Fibroblast of skin of scalp (primary cell): Measurements from ENCODE around the gene MRPL9. TPM values are rescaled to one million over a fixed set of nuclear protein-coding genes. Genes with fewer than 3 reads are reported as not detected.
A peak's percentile ranks its signal among the peaks of the same experiment; 100 is the strongest.

Experiments used
- DNase-seq: peaks from one replicate; pipeline ENCODE4 v3.0.0-alpha.2; 2013
- polyA plus RNA-seq, 2 experiments: library from polyadenylated mRNA; unstranded; fragments of 120-200 nt; gene quantifications; one replicate each; pipeline ENCODE4 v1.2.1, GENCODE V29; 2013; ENCODE audit not compliant: insufficient read length in 2 of 2

MRPL9 gene
- polyA plus RNA-seq (2013, experiment 1 of 2; ENCODE audit: insufficient read length) = 86.9 TPM
- 83.0 TPM for polyA plus RNA-seq (2013, experiment 2 of 2; ENCODE audit: insufficient read length)

DNA sequence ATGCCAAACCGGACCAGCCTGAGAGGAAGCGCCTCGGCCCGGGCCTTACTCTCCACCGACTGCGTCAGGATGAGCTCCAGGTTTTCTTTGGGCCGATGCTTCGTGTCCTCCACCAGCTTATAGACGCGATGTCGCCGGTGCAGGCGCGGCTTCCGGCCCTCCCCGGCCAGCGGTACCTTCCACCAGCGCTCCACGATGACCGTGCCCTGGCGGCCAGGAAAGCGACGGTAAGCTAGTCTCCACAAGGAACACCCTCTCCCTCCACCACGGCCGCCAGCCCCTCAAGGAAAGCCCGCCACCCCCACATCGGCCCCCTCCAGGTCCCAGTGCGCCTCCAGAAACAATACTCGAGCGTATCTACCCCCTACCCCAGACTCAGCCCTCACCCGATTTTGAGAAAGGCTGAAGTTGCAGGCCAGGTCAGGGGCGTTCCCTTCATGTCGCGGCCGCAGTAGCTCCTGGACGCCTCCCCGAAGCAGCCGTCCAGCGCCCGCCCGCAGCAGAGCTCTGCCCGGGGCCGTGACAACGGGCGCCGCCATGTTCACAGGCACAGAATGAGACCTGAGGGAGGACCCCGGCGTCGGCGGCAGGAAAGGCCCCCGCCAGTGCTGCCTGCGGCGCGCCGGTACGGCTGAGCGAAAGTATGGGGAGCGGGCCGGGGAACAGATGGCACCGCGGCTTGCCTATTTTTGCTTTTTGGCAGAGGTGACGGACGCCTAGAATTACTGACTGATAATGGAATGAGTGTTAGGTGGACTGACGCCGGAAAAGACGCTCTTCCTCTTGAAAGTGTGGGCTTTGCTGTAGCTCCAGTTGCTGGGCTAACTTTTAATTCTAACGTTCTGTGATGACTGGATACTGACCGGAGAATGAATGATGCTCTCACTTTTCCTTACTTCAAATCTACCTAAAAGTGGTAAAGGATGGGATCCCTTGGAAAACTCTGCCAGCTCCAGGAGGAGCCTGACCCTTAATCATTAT, at the start of gene MRPL9:
TSS of gene MRPL9 (minus strand) at position 556 of the 981 bp plus-strand sequence. CDS start at position 539, 17 bp downstream.
- DNase-seq = peak; percentile 81

- peak; percentile 7 for DNase-seq
These were observed 47.9 kb upstream of the MRPL9 start for GRCh38 chr1:151811181-151811580.

DNA sequence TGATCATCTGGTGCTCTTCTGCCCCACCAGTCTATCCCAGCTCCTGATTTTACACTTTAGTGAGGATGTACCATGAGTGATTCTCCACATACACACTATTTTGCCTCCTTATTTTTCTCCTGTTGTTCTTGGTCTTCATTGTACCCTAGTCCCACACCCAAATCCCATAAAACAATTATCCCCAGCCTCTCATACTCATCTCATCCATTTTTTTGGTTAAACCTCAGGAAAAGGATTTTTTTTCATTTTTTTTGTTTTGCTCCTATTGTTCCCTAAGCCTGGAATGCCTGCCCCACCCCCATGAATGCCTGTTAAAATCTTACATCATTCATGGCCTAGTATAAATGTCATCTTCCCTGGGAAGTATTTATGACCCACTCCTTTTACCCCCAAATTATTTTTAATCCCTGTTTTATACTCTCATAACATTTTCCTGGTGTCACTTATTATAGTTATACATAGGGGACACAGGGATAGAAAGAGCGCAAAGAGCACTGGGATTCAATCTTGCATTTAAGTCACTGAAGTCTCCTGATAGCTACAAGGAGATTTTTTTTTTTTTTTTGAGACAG, 46.8 kb upstream of the MRPL9 start:
- DNase-seq = peak; percentile 19

DNA sequence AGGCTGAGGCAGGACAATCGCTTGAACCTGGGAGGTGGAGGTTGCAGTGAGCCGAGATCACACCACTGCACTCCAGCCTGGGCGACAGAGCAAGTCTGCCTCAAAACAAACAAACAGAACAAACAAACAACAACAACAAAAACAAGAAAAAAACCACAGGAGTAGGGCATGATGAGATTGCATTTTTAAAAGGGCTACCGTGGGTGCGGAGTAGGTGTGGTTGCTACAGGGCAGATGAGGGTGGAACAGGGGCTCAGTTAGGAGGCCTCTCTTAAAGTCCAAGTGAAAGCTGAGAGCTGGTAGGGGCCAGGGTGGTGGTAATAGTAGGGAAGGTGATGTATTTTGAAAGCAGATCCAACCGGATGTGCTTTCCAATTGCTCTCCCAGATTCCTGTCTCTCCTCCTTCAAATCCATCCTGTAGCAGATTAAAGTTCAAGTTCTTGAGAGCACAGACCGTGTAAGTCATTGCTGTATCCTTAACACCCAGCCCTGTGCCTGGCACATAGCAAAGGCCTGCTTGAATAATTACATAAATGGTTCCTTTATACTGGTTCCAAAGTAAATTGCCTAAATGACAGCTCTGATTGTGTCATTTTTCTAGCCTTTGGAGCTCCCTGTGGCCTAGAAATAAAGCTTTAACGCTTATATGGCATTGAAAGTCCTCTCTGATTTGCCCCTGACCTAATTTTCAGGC, 46.1 kb upstream of the MRPL9 start:
- no peak for DNase-seq

DNA sequence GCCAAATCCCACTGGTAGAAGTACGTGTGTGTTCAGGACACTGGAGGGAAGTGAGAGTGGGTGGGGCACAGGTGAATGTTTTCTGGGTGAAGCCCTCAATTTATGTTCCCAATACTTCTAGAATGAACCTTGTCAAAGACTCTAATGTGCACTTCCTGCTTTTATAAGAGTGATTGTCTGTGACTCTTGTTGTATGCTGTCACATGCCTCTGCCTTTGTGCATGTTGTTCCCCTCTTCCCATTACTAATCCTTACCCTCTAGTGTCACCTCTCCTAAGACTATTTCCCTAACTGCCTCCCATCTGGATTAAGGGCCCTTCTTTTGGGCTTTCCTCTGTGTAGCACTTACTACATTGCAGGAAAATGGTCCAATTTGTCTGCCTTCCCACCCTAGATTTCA, 44.5 kb upstream of the MRPL9 start:
- no peak for DNase-seq

GRCh38 chr1:151807131-151807530, 43.8 kb upstream of the MRPL9 start:
- no peak for DNase-seq

GRCh38 chr1:151806170-151806569, 42.9 kb upstream of the MRPL9 start:
- no peak for DNase-seq

GRCh38 chr1:151805066-151805820, 41.9 kb upstream of the MRPL9 start, which contains the start of gene LINGO4:
LINGO4 (minus strand) TSS chr1:151805419; CDS start chr1:151802704, 2,715 bp downstream.
- no peak for DNase-seq

DNA sequence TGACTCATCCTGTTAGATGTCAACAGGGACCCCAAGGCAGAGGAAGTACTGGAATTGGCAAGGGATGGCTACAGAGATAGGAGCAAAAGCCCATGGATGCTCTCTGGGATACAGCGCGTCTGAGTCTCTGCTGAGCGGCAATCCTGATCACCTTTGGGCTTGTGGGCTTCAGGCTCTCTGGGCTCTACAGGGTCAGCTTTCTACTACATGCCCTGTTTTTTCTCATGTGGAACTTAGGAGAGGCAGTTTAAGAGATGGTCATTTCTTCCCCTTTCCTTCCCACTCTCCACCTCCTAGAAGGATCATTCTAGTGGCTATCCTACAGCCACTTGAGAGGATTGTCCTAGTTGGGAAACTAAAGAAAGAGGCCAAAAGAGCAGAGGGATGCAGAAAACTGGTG, 40.6 kb upstream of the MRPL9 start:
- no peak for DNase-seq

DNA sequence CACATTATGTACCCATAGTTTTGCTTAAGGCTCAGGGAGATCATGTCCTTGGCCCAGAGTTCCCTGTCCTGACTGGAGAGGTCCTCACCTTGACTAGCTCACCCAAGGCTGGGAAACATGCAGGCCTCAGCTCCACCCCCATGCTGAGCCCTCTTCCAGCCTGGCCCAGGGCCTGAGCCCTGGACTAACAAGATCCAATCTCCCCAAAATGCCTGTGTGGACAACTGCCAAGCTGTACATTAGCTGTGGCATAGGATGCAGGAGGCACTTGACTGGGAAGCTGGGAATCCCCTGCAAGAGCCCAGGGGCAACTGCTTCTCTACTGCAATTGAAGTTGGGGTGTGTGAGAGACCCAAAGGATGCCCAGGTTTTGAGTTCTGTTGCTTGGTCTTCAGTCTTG, 39.9 kb upstream of the MRPL9 start:
- DNase-seq = no peak

GRCh38 chr1:151802372-151802771, 39.1 kb upstream of the MRPL9 start:
- no peak for DNase-seq

DNA sequence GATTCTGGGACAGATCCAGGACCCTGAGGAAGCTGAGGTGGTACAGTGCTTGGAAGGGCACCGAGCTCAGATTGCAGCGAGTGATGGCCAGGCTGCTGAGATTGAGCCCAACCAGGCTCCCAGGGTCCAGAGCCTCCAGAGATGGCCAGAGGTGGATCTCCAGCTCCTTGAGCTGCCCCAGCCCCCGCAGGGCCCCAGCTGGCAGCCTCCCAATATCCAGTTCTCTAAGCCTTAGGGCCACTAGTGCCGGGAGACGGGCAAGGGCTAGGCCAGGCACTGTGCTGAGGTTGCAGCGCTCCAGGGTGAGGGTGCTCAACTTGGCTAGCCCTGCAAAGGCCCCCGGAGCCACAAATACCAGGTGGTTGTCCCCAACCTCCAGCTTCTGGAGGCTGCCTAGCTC, 38.5 kb upstream of the MRPL9 start:
- DNase-seq = no peak

DNA sequence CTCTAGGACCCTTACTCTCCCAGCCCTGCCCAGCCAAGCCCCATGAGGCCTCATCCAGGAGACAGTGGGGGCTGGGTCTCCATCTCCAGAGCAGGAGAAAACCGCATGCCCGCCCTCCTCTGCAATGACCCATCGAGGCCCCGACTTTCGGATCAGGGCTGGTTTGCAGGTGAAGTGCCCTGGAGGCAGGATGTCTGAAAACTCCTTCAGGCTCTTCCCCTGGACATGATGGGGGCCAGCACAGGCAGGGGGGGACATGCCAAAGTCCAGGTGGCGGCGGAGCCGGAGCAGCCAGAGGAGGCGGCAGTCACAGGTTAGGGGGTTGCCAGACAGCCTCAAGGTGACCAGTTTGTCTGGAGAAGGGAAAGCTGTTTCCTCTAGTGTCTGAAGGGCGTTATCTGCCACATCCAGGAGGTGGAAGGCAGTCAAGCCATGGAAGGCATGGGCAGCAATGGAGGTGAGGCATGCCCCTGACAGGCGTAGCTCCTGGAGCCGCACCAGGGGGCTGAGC, 38.1 kb upstream of the MRPL9 start:
- no peak for DNase-seq

DNA sequence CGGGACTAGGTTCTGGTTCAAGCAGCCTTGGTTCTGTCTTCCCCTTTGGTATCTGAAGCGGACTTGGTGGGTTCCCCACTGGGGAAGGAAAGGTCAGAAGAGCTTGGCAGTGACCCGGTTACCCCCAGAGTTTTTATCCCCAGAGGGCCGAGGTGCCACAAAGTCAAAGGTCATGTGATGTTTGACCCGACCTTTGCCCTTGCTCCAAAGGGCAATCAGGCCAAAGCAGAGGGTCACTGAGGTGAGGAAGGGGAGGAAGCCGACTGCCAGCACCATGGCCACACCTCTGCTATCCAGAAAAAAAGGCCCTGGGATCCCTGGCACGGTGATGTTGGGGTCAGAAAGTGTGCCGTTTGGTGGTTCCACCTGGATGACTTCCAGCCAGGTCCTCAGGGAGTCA, 37.5 kb upstream of the MRPL9 start:
- DNase-seq = no peak

GRCh38 chr1:151799179-151800022, 36.1 kb upstream of the MRPL9 start:
- peak; percentile 21 for DNase-seq

- no peak for DNase-seq
These were observed 35.3 kb upstream of the MRPL9 start for GRCh38 chr1:151798571-151798970.

DNA sequence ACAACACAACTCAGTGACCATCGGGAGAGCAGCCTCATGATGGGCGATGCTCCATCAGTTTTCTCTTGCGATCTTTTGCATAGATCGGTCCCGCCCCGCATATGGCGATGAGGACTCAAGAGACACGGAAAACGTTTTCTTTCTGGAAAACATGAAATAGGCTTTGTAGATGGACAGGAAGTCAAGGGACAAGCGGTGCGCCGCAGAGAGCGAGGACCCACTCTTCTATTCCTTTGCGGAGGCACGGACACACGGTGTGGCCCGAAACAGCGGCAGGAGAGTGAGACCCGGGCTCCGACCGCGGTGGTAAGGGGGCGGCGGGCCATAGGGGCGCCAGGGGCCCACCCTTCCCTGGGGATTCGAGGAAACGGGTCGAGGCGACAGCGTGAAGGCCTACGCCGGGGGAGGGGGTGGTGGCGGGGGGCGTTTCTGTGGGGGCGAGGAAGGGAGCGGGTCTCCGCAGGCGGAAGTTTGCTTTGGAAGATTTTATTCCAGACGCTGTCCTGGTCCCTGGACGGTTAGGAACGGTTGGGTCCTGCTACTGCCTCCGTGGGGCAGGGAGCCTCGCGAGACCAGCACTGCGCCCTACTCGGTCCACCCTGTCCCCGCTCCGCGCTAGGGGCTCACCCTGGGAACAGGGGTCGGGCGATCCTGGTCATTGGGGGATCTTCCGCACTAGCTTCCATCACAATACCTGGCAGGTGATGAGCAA, 27.8 kb upstream of the MRPL9 start:
- no peak for DNase-seq

DNA sequence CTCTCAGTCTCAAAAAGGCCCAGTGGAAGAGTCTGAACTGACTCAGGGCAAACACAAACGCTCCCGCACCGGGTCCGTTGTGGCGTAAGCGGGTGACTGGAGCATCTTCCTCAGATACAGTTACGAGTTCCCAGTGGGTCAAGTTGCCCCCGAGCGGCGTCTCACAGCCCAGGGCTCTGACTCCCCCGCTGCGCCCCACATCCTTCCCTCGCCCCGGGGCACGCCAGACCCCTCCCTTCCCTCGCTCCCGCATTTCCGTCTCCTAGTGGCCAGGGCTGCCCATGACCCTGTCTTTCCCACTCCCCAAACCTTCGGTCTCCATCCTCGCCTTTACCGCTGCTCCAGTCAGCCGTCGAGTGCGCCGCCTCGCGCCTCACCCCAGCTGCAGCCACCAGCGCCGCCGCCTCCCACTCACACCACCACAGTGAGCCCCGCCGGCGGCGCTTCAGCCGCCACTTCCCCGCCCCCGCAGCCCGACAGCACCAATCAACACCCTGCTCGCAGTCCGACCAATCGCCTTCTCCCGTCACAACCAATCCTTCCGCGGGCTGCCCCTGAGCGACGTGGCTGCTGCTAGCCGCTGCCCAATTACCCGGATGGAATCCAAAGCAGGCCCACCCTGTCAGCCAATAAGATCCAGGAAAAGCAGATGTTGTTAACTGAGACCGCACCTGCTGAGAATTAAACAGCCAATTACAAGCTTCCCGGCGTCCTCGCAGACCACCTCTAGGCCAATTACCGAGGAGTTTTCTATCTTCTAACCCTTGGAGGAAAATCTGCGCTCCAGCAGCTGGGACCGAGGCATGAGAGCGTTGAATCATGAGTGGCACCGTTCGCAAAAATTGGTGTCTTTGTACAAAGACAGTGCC, 27.0 kb upstream of the MRPL9 start, which contains the start of gene TDRKH:
TSS of gene TDRKH (minus strand) at position 430 of the 869 bp plus-strand sequence. CDS start 7,478 bp downstream, outside the sequence.
- peak; percentile 99 for DNase-seq

DNA sequence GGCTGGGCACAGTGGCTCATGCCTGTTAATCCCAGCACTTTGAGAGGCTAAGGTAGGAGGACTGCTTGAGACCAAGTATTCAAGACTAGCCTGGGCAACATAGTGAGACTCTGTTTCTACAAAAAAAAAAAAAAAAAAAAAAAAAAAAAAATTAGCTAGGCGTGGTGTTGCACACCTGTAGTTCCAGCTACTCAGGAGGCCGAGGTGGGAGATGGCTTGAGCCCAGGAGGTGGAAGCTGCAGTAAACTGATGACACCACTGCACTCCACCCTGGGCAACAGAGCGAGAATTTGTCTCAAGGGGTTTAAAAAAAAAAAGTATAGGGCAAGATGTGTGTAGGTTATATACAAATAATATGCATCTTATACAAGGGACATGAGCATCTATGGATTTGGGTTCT, 24.4 kb upstream of the MRPL9 start:
- DNase-seq = no peak
